H9 (cell line): ENCODE measurements around the gene ERC2. TPM values are rescaled to one million over a fixed set of nuclear protein-coding genes. Genes with fewer than 3 reads are reported as not detected.

ENCODE experiments used
- DNase-seq: peaks from one replicate; pipeline ENCODE4 v3.0.0-alpha.2; 2017
- H2AFZ ChIP-seq: one replicate; pipeline ENCODE4 v1.6.1; 2013; ENCODE audit warnings: mild to moderate bottlenecking, low read length, control low read depth, moderate library complexity
- H2AK5ac ChIP-seq: 2 replicates; pipeline ENCODE4 v1.6.1; 2013; ENCODE audit warnings: low read length, control low read depth, mixed read lengths; ENCODE audit not compliant: insufficient read length
- H2BK120ac ChIP-seq: one replicate; pipeline ENCODE4 v1.6.1; 2013; ENCODE audit warnings: low read depth, mild to moderate bottlenecking, low read length, control low read depth, inconsistent platforms; ENCODE audit not compliant: poor library complexity, severe bottlenecking
- H2BK12ac ChIP-seq: 2 replicates; pipeline ENCODE4 v1.6.1; 2013; ENCODE audit warnings: low read length, control low read depth, mixed read lengths, low read depth; ENCODE audit not compliant: insufficient read length
- H2BK15ac ChIP-seq: 2 replicates; pipeline ENCODE4 v1.6.1; 2013; ENCODE audit warnings: low read depth, low read length, control low read depth
- H2BK20ac ChIP-seq: one replicate; pipeline ENCODE4 v1.6.1; 2013; ENCODE audit warnings: low read depth, mild to moderate bottlenecking, low read length, control low read depth, inconsistent platforms; ENCODE audit not compliant: poor library complexity, severe bottlenecking
- H2BK5ac ChIP-seq: 2 replicates; pipeline ENCODE4 v1.6.1; 2013; ENCODE audit warnings: low read length, control low read depth, mixed read lengths; ENCODE audit not compliant: insufficient read length
- H3K14ac ChIP-seq: 2 replicates; pipeline ENCODE4 v1.6.1; 2013; ENCODE audit warnings: low read length, control low read depth; ENCODE audit not compliant: insufficient read depth
- H3K18ac ChIP-seq: 2 replicates; pipeline ENCODE4 v1.6.1; 2013; ENCODE audit warnings: low read depth, mild to moderate bottlenecking, mixed read lengths, low read length, control low read depth; ENCODE audit not compliant: insufficient read length
- H3K23ac ChIP-seq: 2 replicates; pipeline ENCODE4 v1.6.1; 2013; ENCODE audit warnings: low read length, control low read depth, mixed read lengths, low read depth; ENCODE audit not compliant: insufficient read length
- H3K23me2 ChIP-seq: 2 replicates; pipeline ENCODE4 v1.6.1; 2013; ENCODE audit warnings: low read depth, mild to moderate bottlenecking, mixed read lengths, low read length, control low read depth; ENCODE audit not compliant: insufficient read length, poor library complexity, severe bottlenecking
- H3K27ac ChIP-seq: 2 replicates; pipeline ENCODE4 v1.5.1; 2013; ENCODE audit warnings: low read length, control low read depth, mixed read lengths, low read depth; ENCODE audit not compliant: insufficient read length
- H3K27me3 ChIP-seq: 2 replicates; pipeline ENCODE4 v1.6.1; 2013; ENCODE audit warnings: low read length, control low read depth, inconsistent platforms; ENCODE audit not compliant: insufficient read depth
- H3K4ac ChIP-seq: 2 replicates; pipeline ENCODE4 v1.6.1; 2013; ENCODE audit warnings: low read depth, mild to moderate bottlenecking, control low read depth, inconsistent platforms, low read length, moderate library complexity
- H3K4me1 ChIP-seq: 2 replicates; pipeline ENCODE4 v1.6.1; 2013; ENCODE audit warnings: low read length, control low read depth, inconsistent platforms; ENCODE audit not compliant: insufficient read depth
- H3K4me2 ChIP-seq: 2 replicates; pipeline ENCODE4 v1.6.1; 2013; ENCODE audit warnings: low read length, control low read depth, mixed read lengths; ENCODE audit not compliant: insufficient read length, insufficient read depth
- H3K56ac ChIP-seq: 2 replicates; pipeline ENCODE4 v1.6.1; 2013; ENCODE audit warnings: low read depth, mild to moderate bottlenecking, mixed read lengths, low read length, control low read depth; ENCODE audit not compliant: insufficient read length
- H3K79me1 ChIP-seq: 2 replicates; pipeline ENCODE4 v1.6.1; 2013; ENCODE audit warnings: low read depth, mild to moderate bottlenecking, moderate library complexity, low read length, control low read depth, inconsistent platforms; ENCODE audit not compliant: insufficient read depth, poor library complexity, severe bottlenecking
- H3K79me2 ChIP-seq: 2 replicates; pipeline ENCODE4 v1.6.1; 2013; ENCODE audit warnings: low read length, control low read depth, inconsistent platforms; ENCODE audit not compliant: insufficient read depth
- H3K9ac ChIP-seq: 2 replicates; pipeline ENCODE4 v1.6.1; 2013; ENCODE audit warnings: low read length, control low read depth, mixed read lengths; ENCODE audit not compliant: insufficient read length; ENCODE audit errors: extremely low read depth
- H3K9me3 ChIP-seq: one replicate; pipeline ENCODE4 v1.6.1; 2013; ENCODE audit warnings: low read depth, low read length, inconsistent platforms; ENCODE audit not compliant: control insufficient read depth
- H3T11ph ChIP-seq: one replicate; pipeline ENCODE4 v1.6.1; 2013; ENCODE audit warnings: mild to moderate bottlenecking, low read length, control low read depth, inconsistent platforms
- H4K20me1 ChIP-seq: one replicate; pipeline ENCODE4 v1.6.1; 2013; ENCODE audit not compliant: control insufficient read depth, insufficient read length, insufficient read depth
- H4K5ac ChIP-seq: 2 replicates; pipeline ENCODE4 v1.6.1; 2013; ENCODE audit warnings: low read depth, mild to moderate bottlenecking, mixed read lengths, low read length, control low read depth; ENCODE audit not compliant: insufficient read length
- H4K8ac ChIP-seq: replicated peaks from 2 replicates; pipeline ENCODE4 v1.6.1; 2013; ENCODE audit warnings: low read length, control low read depth, mixed read lengths, low read depth; ENCODE audit not compliant: insufficient read length
- H4K91ac ChIP-seq: 2 replicates; pipeline ENCODE4 v1.6.1; 2013; ENCODE audit warnings: low read depth, mild to moderate bottlenecking, moderate library complexity, mixed read lengths, low read length, control low read depth; ENCODE audit not compliant: insufficient read length
- H3K27ac Mint-ChIP-seq, 3 experiments: 2 replicates in 2 of 3; 3 replicates in 1 of 3; pipeline ENCODE4 v1.8.0; 2020 to 2021; ENCODE audit warnings: mixed read lengths in 3 of 3, mild to moderate bottlenecking in 1 of 3, moderate library complexity in 1 of 3
- H3K27me3 Mint-ChIP-seq: 2 replicates; pipeline ENCODE4 v1.8.0; 2021; ENCODE audit warnings: low read depth, mild to moderate bottlenecking, moderate library complexity, mixed read lengths
- H3K36me3 Mint-ChIP-seq, 3 experiments: 2 replicates in 2 of 3; 3 replicates in 1 of 3; pipeline ENCODE4 v1.8.0; 2020 to 2021; ENCODE audit warnings: low read depth in 3 of 3, mixed read lengths in 3 of 3; ENCODE audit not compliant: insufficient read depth in 1 of 3
- H3K4me1 Mint-ChIP-seq, 2 experiments: 2 replicates each; pipeline ENCODE4 v1.8.0; 2020; ENCODE audit warnings: mixed read lengths in 2 of 2
- H3K4me3 Mint-ChIP-seq, 2 experiments: 2 replicates in 1 of 2; 3 replicates in 1 of 2; pipeline ENCODE4 v1.8.0; 2020 to 2021; ENCODE audit warnings: mild to moderate bottlenecking in 2 of 2, mixed read lengths in 2 of 2, moderate library complexity in 1 of 2
- H3K9me3 Mint-ChIP-seq, 2 experiments: 2 replicates in 1 of 2; 3 replicates in 1 of 2; pipeline ENCODE4 v1.8.0; 2020; ENCODE audit warnings: mild to moderate bottlenecking in 2 of 2, mixed read lengths in 2 of 2, moderate library complexity in 1 of 2
- WGBS: extraction: QIAGEN DNeasy Blood & Tissue Kit; methylation state at CpG from one replicate; pipeline ENCODE4 v1.1.7; 2013; ENCODE audit warnings: missing lambda C conversion rate, low lambda C conversion rate, mixed read lengths; ENCODE audit not compliant: insufficient read length; ENCODE audit errors: extremely low coverage; 5-methylcytosine and 5-hydroxymethylcytosine counted together
- total RNA-seq: library from RNA; stranded (reverse); gene quantifications from 2 replicates; pipeline ENCODE4 v1.2.1, GENCODE V29; 2021
- TF ChIP-seq, protein P1 (sequence below): fragments of 200-600 bp; sonication (generic); conservative IDR thresholded peaks from 3 replicates; pipeline ENCODE4 v1.8.0; 2021; ENCODE audit warnings: antibody characterized with exemption, mild to moderate bottlenecking

ERC2 gene
- total RNA-seq, 1 experiment from 2014 or later, result 15.4 TPM

DNA sequence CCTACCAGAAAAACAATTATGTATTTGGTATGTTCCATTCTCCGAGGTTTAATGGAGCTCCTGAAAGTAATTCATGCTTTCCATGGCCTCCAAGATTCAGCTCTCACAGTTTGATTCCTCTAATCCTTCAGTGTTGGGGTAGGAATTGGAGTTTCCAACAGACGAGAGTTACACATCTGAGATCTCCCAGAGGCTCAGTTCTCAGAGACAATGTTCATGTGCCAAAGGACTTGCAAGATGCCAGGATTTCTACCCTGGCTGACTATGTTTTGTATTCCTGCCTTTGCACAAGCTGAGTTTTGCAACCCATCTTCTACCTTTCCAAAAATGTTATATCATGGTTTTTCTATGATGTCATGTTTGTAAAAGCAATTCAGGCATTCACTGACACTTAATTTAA lies 322.9 kb downstream of the ERC2 start:
- no peak overlapping the region for H2AFZ ChIP-seq
- H3K4me3 Mint-ChIP-seq, result no peak overlapping the region
- H4K5ac ChIP-seq, result no peak overlapping the region
- no peak overlapping the region for H3K4ac ChIP-seq
- no peak overlapping the region for H3K9ac ChIP-seq
- peaks cover 0 to 5% of the 10 kb centered on the region in 2 experiments; a peak in 3 of 4 replicates for H3K4me1 Mint-ChIP-seq
- H3K18ac ChIP-seq, result no peak overlapping the region
- H2BK20ac ChIP-seq, result no peak overlapping the region
- no peak overlapping the region for H3K27ac Mint-ChIP-seq
- no peak overlapping the region for H4K91ac ChIP-seq
- H3K79me1 ChIP-seq, result no peaks in the 10 kb centered on the region
- no peaks in the 10 kb centered on the region for H3K79me2 ChIP-seq
- H3K4me1 ChIP-seq, result no peaks in the 10 kb centered on the region
- no peak overlapping the region for H2BK12ac ChIP-seq
- H4K8ac ChIP-seq, result no peak overlapping the region
- H3K9me3 Mint-ChIP-seq, result no peaks in the 10 kb centered on the region
- H3K27me3 ChIP-seq, result no peaks in the 10 kb centered on the region
- no peak for DNase-seq
- H2BK120ac ChIP-seq, result no peak overlapping the region
- H3K56ac ChIP-seq, result no peak overlapping the region
- H3K36me3 Mint-ChIP-seq, result 0 out of 7 replicates have a peak, but pooled peaks cover 0 to 2% (median 0%) of the 10 kb centered on the region in 3 experiments
- no peak overlapping the region for H3T11ph ChIP-seq
- H3K9me3 ChIP-seq, result no peaks in the 10 kb centered on the region
- no peaks in the 10 kb centered on the region for H3K23me2 ChIP-seq
- TF ChIP-seq, protein P1, sequence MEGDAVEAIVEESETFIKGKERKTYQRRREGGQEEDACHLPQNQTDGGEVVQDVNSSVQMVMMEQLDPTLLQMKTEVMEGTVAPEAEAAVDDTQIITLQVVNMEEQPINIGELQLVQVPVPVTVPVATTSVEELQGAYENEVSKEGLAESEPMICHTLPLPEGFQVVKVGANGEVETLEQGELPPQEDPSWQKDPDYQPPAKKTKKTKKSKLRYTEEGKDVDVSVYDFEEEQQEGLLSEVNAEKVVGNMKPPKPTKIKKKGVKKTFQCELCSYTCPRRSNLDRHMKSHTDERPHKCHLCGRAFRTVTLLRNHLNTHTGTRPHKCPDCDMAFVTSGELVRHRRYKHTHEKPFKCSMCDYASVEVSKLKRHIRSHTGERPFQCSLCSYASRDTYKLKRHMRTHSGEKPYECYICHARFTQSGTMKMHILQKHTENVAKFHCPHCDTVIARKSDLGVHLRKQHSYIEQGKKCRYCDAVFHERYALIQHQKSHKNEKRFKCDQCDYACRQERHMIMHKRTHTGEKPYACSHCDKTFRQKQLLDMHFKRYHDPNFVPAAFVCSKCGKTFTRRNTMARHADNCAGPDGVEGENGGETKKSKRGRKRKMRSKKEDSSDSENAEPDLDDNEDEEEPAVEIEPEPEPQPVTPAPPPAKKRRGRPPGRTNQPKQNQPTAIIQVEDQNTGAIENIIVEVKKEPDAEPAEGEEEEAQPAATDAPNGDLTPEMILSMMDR, result no peak
- no peak overlapping the region for H2BK15ac ChIP-seq
- WGBS, result no CpG with 5 or more reads among the region's 2 CpGs
- H3K4me2 ChIP-seq, result no peak overlapping the region
- H3K23ac ChIP-seq, result no peak overlapping the region
- H3K27ac ChIP-seq, result no peak overlapping the region
- H3K14ac ChIP-seq, result no peak overlapping the region
- H3K27me3 Mint-ChIP-seq, result no peaks in the 10 kb centered on the region
- no peak overlapping the region for H2BK5ac ChIP-seq
- H2AK5ac ChIP-seq, result no peak overlapping the region
- no peaks in the 10 kb centered on the region for H4K20me1 ChIP-seq
